NCI-H1092 treated with DMSO at 0.1 percent for 48 hours (cell line): ENCODE measurements around the gene MAPK8.
"Not testable (repeated sequence)": the region's sequence is repeated elsewhere in the genome, so short reads cannot be mapped to it uniquely, and the experiment has no call there.

Source experiments
- DNase-seq: peaks from one replicate; lab custom pipeline; 2025; lab: John Stamatoyannopoulos, UW

Gene MAPK8

GRCh38 chr10:48418189-48418788 is 111.8 kb downstream of the MAPK8 start:
- no peak for DNase-seq

DNA sequence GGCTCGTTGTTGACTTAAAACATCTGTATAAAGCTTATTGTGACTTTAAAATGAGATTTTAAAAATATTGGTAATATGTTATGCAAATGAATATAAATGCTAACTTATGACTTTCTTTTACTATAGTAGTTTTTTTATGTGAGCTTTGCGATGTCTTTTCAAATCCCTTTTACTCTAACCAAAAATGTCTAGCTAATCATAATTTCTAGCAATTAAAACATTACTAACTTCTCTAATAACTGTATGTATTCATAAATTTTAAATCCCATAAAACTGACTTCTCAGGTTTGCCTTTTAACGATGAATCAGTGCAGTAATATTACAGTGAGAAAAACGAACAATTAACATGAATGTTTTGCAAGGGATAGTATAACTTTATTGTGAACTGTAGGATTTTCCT is 113.2 kb downstream of the MAPK8 start:
- DNase-seq: no peak

DNA sequence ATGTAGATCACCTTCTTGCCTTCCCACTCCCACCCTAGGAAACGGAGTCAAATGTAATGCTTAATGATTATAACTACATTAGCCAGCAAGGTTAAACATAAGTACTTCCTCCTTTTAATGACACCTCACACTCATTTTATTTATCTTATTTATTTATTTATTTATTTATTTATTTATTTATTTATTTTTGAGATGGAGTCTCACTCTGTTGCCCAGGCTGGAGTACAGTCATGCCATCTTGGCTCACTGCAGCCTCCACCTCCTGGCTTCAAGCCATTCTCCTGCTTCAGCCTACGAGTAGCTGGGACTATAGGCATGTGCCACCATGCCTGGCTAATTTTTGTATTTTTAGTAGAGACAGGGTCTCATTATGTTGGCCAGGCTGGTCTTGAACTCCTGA is 115.4 kb downstream of the MAPK8 start:
- not testable (repeated sequence) for DNase-seq

DNA sequence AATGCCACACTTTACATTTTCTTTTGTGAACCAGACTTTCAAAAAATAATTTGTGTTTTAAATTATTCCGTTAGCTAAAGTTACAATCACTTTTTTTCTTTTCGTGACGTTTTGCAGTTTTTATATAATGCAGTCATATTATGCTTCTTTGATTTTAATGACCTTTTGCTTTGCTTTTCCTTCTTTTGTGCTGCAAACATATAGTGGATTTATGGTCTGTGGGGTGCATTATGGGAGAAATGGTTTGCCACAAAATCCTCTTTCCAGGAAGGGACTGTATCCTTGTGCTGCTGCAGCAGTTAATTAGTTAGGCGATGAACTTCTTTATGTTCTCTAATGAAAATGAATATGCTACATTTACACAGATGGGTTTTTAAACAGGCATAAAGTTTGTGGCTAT is 117.4 kb downstream of the MAPK8 start:
- DNase-seq: no peak

GRCh38 chr10:48428896-48429295 is 122.4 kb downstream of the MAPK8 start:
- DNase-seq: no peak

- DNase-seq: no peak
These were observed 122.8 kb downstream of the MAPK8 start for GRCh38 chr10:48429309-48429708.

DNA sequence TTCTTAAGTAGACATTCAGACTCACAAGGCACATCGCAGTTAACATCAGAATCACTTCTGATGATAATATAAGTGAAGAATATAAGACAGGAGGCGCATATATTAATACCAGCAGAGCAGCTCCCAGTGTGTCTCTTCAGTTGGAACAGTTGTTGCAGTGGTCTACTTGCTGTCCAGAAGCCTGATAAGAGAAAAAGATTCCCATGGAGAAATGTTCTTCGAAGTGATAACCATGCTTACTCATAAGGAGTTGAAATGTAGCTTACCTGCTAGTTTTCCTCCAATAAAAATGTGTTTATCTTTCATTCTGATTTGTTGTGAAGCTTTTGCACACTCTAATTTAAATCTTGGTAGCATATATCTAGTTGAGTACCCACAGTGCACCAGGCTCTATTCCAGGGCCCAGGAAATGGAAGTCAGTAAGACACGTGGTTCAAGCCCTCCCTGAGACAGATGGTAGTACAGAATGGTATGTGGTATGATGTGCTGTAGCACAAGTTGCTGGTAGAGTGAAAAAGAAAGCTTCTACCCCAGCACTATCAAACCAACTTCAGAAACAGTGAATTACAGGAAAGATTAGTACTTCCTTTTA is 124.0 kb downstream of the MAPK8 start:
- DNase-seq: no peak

- DNase-seq: no peak
These were observed 125.4 kb downstream of the MAPK8 start for GRCh38 chr10:48431871-48432270.

DNA sequence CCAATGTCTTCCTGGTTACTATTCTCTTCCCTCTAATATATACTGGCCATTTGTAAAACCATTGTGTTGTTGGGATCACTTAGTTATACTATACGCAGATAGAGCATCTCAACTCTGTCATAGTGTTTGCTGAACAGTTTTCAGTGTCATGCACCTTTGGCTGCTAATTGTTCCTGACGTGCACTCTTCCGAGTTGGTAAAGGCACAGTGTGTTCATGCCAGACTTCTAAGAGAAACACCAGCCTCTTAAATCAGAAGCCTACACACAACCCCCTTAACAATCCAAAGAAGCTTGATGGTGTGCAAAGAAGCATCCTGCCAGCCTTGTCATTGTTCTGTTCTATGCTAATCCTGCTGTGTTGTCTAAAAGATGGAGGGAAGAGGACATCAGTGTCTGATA is 131.1 kb downstream of the MAPK8 start:
- DNase-seq: no peak

- no peak for DNase-seq
These were observed 132.6 kb downstream of the MAPK8 start for GRCh38 chr10:48439031-48439430.

- no peak for DNase-seq
These were observed 133.1 kb downstream of the MAPK8 start for GRCh38 chr10:48439581-48440041.

DNA sequence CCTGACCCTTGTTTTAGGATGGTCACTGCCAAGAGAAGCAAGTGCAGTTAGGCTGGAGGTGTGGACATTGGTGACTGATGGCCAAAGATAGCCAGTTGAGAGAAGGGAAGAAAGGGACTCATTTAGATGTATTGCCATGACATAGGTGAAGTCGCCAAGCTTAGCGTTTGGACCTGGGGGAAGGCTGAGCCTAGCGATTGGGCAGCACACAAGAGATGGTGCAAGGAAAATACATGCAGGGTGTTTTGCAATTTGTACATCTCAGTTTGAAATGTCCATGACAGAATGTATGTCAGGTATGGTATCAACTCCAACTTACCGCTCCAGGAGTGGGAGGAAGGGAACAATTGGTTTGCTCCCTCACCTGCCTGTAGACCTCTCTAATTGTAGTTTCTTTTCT is 134.3 kb downstream of the MAPK8 start:
- DNase-seq: no peak

DNA sequence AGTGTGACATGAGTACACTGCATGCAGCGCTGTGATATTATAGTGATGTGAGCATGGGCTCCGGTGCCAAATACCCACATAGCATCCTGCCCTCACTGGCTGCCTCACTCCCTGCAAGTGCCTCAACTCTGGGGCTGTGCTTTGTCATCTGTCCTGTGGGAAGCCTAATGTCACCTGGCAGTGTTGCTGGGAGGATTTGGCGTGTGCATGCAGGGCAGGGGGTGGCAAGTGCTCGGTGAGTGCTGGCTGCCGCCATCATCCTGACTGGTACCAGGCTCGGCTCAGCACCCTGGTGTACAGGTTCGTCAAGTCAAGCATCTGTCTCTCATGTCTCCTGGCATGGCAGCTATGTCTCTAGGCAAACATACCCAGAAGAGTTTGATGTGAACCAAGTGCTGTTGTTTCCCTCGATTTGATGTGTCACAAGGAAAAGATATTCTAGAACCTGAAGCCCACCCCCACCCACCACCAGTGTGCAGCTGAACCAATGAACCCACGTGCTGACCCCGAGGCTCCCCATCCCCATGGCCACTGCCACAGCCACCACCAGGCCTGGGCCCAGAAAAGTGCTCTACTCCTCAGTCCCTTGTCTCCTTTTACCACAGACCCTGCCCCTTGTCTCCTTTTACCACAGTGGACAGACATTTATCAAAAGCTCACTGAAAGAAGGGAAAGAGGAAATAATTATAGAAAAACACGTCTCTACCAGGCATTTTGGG is 135.8 kb downstream of the MAPK8 start:
- no peak for DNase-seq

DNA sequence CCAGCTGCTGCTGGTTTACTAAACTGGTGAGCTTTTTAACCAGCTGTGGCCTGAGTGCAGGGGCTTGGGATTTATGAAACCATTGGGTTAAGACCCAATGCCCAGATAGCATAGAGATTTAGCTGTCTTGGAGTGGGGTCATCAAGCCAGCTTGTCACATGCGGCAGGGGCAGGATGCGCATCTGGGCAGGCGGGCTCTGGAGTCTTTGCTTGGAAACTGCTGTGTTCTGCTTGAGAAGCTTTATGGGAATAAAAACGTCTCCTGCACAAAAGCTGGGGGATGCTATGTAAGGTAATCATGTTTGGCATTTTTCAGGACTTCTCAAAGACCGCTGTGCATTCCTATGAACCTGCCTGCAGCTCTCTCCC is 136.3 kb downstream of the MAPK8 start:
- DNase-seq: no peak

DNA sequence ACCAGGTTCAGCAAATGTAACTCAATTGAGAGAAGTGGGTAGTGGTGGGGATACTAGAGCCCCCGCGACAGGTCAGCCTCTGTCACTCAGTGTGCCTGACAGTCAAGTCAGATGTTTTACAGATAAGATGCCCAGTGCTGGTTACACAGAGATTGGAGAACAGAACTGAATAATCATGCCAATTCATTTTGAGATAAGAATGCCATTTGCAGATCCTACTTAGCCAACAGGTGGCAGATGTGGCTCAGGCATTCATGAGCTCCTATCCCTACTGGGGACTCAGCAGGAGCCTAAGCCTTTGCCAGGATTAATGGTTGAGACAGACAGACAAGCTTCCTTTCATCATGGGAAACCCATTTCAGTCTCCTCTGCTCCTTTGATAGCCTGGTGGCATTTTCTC is 137.8 kb downstream of the MAPK8 start:
- peak; percentile 18 for DNase-seq

- DNase-seq: peak; percentile 25
These were observed 138.7 kb downstream of the MAPK8 start for GRCh38 chr10:48444861-48445841.

DNA sequence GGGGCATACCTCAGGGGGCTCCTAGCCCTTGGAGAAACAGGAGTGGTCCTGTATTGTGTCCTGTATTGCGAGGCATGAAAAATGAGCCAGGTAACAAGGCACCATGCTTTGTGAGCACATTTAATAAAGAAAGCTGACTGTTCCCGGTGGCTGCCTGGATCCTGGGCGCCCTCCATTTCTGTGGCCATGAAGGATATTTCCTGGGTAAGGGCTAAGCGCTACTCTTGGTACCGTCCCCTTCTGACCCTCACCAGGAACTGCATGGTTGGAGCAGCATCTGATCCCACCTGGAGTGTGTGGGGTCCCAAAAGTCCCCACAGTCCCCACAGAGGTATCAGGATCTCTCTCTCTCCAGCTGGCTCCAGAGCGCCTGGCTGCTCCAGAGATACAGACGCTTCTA is 139.5 kb downstream of the MAPK8 start:
- DNase-seq: no peak

DNA sequence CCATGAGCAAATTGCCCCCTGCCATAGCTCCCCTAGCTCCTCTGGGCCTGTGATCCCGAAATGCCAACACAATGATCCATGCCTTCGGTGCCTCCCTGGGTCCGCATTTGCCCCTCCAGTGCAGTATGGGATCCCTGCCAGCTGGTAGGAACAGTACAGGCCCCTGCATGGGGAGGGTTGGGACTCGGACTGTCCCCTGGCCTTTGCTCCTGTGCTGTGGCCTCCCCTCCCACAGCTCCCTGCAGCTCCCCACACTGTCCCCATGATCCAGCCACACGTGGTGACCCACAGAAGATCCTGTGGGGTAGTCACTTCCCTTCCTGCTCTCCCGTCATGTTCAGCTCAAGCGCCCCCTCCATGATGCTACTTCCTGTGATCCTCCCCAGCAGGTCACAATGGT is 140.3 kb downstream of the MAPK8 start:
- DNase-seq: no peak

DNA sequence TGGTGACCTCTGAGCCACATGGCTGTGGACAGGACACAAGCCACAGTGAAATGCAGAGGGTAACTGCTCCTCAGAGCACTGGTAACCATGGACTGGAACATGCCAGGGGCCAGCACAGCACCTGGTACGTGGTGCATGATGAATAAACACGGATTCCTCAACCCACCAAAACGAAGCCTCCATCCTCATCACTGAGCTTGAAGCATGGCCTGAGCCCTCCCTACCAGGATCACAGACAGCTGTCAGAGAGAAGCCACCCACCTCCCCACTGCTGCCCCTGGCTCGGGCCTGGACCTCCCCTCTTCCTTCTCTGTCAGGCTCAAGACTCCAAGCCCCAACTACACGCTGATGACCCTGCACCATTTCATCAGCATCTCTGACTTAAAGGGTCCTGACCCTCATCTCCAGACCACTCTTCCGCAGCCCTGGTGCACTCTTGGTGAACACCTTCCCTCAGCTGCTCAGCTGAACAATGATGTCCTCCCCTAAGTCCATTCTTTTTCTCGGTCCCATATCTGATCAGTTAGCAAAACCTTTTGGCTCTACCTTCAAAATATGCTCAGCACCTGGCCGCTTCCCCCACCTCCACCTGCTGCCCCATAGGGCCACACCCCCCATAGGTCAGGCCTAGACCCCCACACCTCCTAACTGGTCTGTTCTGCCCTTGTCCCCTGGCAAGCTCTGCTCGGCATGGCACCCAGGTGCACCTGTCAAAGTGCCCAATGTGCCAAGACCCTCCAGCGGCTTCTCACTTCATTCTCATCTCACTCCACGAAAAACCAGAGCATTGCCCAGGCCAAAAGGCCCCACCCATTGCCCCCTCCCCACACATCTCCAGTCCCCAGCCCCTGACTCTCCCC is 141.1 kb downstream of the MAPK8 start:
- DNase-seq: no peak

DNA sequence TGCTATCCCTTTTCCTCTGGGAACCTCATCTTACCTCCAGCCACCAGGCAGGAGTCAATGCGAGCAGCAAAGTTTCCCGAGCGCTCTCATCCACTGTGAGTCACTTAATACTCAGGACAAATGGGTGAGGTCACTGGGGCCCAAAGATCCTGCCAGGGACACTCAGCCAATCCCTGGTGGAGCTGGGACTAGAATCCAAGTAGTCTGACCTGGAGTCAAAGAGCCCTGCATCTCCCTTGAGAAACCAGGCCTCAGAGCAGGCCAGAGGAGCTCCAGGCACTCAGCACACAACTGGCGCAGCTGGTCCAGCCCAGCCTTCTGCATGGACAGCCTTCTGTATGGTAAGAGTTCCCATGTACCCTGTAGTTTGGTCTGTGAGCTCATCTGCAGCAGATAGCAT is 142.3 kb downstream of the MAPK8 start:
- no peak for DNase-seq

DNA sequence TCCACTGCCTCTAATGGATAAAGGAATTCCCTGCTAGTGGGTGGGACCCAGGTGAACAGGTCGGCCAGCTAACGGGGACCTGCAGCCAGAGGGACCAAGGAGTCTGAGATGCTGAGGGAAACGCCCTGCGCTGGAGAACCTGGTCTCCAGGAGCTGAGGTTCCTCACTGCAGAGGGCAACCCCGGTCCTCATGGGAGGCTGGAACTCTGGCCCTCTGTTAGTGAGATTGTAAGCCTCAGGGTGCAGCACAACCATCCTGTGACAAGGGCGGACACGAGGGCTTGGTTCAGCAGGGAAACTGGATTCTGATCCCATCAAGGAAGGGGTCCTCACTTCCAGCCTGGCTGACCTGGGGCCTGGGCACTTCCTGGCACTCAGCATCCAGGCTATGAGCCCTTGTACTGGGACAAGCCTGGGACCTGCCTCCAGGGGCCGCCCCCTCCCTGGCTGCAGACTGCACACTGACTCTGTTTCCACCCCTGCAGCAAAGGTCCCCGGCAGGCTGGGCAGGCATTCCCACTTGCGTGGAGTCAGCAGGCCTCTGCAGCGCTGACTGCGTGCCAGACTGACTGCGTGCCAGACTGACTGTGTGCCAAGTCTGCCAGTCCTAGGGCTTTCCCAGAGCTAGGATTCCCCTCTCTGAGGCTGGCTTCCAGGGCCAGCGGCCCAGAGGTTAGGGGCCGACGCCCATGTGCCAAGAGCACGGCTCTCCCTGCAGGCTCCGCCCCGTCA is 143.2 kb downstream of the MAPK8 start:
- no peak for DNase-seq
